ENCODE measurements around the gene PRSS21.

The PRSS21 gene

GRCh38 chr16:2846511-2847310 is 29.7 kb downstream of the PRSS21 start:
- H3K27me3 ChIP-seq (ENCODE audit: insufficient read depth, poor library complexity, severe bottlenecking): no peaks in the 10 kb centered on the region
- TF ChIP-seq REST (IDR thresholded peaks at IDR 0.05; ENCODE audit: insufficient replicate concordance, low read depth) (no peak), POLR2AphosphoS5 (IDR thresholded peaks at IDR 0.05; ENCODE audit: low read depth) (no peak), CTCF (IDR thresholded peaks at IDR 0.05; ENCODE audit: insufficient read depth, low read length) (no peak), GABPA (IDR thresholded peaks at IDR 0.05; ENCODE audit: low read depth) (no peak), SPI1 (IDR thresholded peaks at IDR 0.05; ENCODE audit: borderline replicate concordance, low read depth) (no peak)
- H3K27ac ChIP-seq (replicated peaks): no peak overlapping the region
- no peak overlapping the region for H3K4me3 ChIP-seq (replicated peaks; ENCODE audit: insufficient read depth, low read length)
- DNase-seq (ENCODE audit: low read depth in 1 of 2, low spot score in 1 of 2): no peak

DNA sequence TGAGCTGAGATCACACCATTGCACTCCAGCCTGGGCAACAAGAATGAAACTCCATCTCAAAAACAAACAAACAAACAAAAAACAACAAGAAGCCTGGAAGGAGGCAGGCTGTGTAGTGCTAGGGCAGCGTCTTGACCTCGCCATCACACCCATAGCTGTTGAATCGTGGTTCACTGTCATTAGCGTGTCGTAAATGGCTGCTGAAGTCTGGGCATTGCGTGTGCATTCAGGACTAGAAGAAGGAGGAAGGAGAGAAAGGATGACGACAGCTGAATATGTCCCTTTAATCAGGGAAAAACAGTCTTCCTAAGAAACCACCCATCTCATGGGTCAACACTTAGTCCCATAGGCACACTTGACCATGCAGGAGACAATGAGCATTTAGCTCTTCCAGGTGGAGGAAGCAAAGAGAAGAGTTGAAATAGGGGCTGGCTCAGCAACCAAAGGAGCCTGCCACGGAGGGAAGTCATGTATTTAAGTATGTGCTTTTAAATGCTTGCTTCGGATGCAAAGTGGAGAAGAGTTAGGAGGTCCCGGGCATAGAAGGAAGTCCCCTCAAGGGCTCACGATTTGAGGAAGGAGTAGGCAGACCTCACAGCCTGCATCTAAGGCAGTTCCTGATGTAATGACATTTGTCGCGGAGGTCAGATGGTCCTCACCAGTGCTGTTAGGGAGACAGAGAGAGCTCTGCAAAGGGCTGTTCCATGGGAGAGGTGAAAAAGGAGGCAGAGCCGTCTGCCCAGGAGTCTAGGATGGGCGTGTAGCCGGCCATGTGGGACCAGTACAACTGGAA is 32.1 kb downstream of the PRSS21 start:
- TF ChIP-seq SPI1 (IDR thresholded peaks at IDR 0.05; ENCODE audit: borderline replicate concordance, low read depth) (no peak), CTCF (IDR thresholded peaks at IDR 0.05; ENCODE audit: insufficient read depth, low read length) (no peak), POLR2AphosphoS5 (IDR thresholded peaks at IDR 0.05; ENCODE audit: low read depth) (no peak), GABPA (IDR thresholded peaks at IDR 0.05; ENCODE audit: low read depth) (no peak), REST (IDR thresholded peaks at IDR 0.05; ENCODE audit: insufficient replicate concordance, low read depth) (no peak)
- Histone ChIP-seq H3K4me3 (replicated peaks; ENCODE audit: insufficient read depth, low read length) (no peak overlapping the region), H3K27me3 (ENCODE audit: insufficient read depth, poor library complexity, severe bottlenecking) (no peaks in the 10 kb centered on the region), H3K27ac (replicated peaks) (no peak overlapping the region)
- no peak for DNase-seq (ENCODE audit: low read depth in 1 of 2, low spot score in 1 of 2)

- no peak overlapping the region for H3K27ac ChIP-seq (replicated peaks)
- no peak overlapping the region for H3K4me3 ChIP-seq (replicated peaks; ENCODE audit: insufficient read depth, low read length)
- no peak for DNase-seq (ENCODE audit: low read depth in 1 of 2, low spot score in 1 of 2)
- TF ChIP-seq GABPA (IDR thresholded peaks at IDR 0.05; ENCODE audit: low read depth) (no peak), CTCF (IDR thresholded peaks at IDR 0.05; ENCODE audit: insufficient read depth, low read length) (no peak), REST (IDR thresholded peaks at IDR 0.05; ENCODE audit: insufficient replicate concordance, low read depth) (no peak), POLR2AphosphoS5 (IDR thresholded peaks at IDR 0.05; ENCODE audit: low read depth) (no peak), SPI1 (IDR thresholded peaks at IDR 0.05; ENCODE audit: borderline replicate concordance, low read depth) (no peak)
- no peaks in the 10 kb centered on the region for H3K27me3 ChIP-seq (ENCODE audit: insufficient read depth, poor library complexity, severe bottlenecking)
Measured at GRCh38 chr16:2852003-2852730, 35.1 kb downstream of the PRSS21 start.
